ENCODE results near the gene SAMMSON. TPM values are rescaled to one million over a fixed set of nuclear protein-coding genes. Genes with fewer than 3 reads are reported as not detected.

SAMMSON gene
- total RNA-seq, 1 experiment from 2014 or later = not detected

- ATAC-seq (no peak), DNase-seq (ENCODE audit: low read depth, low spot score) (no peak)
- H3K4me3 ChIP-seq (ENCODE audit: low read depth in 2 of 2, low read length in 2 of 2) = no peak overlapping the region
- H3K4me1 ChIP-seq (ENCODE audit: control insufficient read depth, insufficient read depth, low read length) = no peaks in the 10 kb centered on the region
- no peaks in the 10 kb centered on the region for H3K27me3 ChIP-seq (ENCODE audit: control insufficient read depth, insufficient read depth, low read length)
- no peak for TF ChIP-seq TCF7L2 (IDR thresholded peaks at IDR 0.05; ENCODE audit: low read depth, low read length)
- TF ChIP-seq REST (IDR thresholded peaks at IDR 0.05; ENCODE audit: insufficient read depth in 1 of 2, low read depth in 2 of 2, low read length in 1 of 2) = no peak
- TF ChIP-seq POLR2AphosphoS5 (IDR thresholded peaks at IDR 0.05; ENCODE audit: low read depth, low read length) = no peak
- TF ChIP-seq SIN3A (IDR thresholded peaks at IDR 0.05; ENCODE audit: borderline replicate concordance, insufficient read depth, low read depth, low read length) = no peak
- TF ChIP-seq, protein P1, sequence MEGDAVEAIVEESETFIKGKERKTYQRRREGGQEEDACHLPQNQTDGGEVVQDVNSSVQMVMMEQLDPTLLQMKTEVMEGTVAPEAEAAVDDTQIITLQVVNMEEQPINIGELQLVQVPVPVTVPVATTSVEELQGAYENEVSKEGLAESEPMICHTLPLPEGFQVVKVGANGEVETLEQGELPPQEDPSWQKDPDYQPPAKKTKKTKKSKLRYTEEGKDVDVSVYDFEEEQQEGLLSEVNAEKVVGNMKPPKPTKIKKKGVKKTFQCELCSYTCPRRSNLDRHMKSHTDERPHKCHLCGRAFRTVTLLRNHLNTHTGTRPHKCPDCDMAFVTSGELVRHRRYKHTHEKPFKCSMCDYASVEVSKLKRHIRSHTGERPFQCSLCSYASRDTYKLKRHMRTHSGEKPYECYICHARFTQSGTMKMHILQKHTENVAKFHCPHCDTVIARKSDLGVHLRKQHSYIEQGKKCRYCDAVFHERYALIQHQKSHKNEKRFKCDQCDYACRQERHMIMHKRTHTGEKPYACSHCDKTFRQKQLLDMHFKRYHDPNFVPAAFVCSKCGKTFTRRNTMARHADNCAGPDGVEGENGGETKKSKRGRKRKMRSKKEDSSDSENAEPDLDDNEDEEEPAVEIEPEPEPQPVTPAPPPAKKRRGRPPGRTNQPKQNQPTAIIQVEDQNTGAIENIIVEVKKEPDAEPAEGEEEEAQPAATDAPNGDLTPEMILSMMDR (IDR thresholded peaks at IDR 0.05) = no peak
- no peaks in the 10 kb centered on the region for H3K9me3 ChIP-seq (ENCODE audit: control insufficient read depth, insufficient read depth, low read depth, low read length)
- no TSS peak for BruUV-seq (replicated peaks)
- no peak overlapping the region for H3K27ac ChIP-seq (ENCODE audit: low read length)
- CTCF ChIA-PET = no interaction called here
- POLR2A ChIA-PET = no interaction called here
- intact Hi-C loops (cut with micrococcal nuclease; ENCODE audit: unreplicated experiment) (no loop called here), in situ Hi-C loops (cut with HindIII; ENCODE audit: low pct_unique_long_range_greater_than_20kb, low sequenced_read_pairs) (no loop called here)
- no peaks in the 10 kb centered on the region for H3K36me3 ChIP-seq (ENCODE audit: control insufficient read depth, insufficient read depth, low read length)
These were observed 14.3 kb upstream of the SAMMSON start for GRCh38 chr3:69985266-69985665.

- DNase-seq (ENCODE audit: low read depth, low spot score) = no peak
- no peak for ATAC-seq
- intact Hi-C loops (cut with micrococcal nuclease; ENCODE audit: unreplicated experiment) (no loop called here), in situ Hi-C loops (cut with HindIII; ENCODE audit: low pct_unique_long_range_greater_than_20kb, low sequenced_read_pairs) (no loop called here)
- Histone ChIP-seq H3K36me3 (ENCODE audit: control insufficient read depth, insufficient read depth, low read length) (no peaks in the 10 kb centered on the region), H3K27ac (ENCODE audit: low read length) (no peak overlapping the region), H3K27me3 (ENCODE audit: control insufficient read depth, insufficient read depth, low read length) (no peaks in the 10 kb centered on the region), H3K4me3 (ENCODE audit: low read depth in 2 of 2, low read length in 2 of 2) (no peak overlapping the region), H3K9me3 (ENCODE audit: control insufficient read depth, insufficient read depth, low read depth, low read length) (no peaks in the 10 kb centered on the region), H3K4me1 (ENCODE audit: control insufficient read depth, insufficient read depth, low read length) (no peaks in the 10 kb centered on the region)
- CTCF ChIA-PET = no interaction called here
- TF ChIP-seq TCF7L2 (IDR thresholded peaks at IDR 0.05; ENCODE audit: low read depth, low read length) (no peak), POLR2AphosphoS5 (IDR thresholded peaks at IDR 0.05; ENCODE audit: low read depth, low read length) (no peak), SIN3A (IDR thresholded peaks at IDR 0.05; ENCODE audit: borderline replicate concordance, insufficient read depth, low read depth, low read length) (no peak), REST (IDR thresholded peaks at IDR 0.05; ENCODE audit: insufficient read depth in 1 of 2, low read depth in 2 of 2, low read length in 1 of 2) (no peak)
- TF ChIP-seq, protein P1 (IDR thresholded peaks at IDR 0.05) = no peak
- POLR2A ChIA-PET = interaction anchor here (0.5 kb wide), 1 partner anchor 25 kb away, joined by 3 read pairs; no protein-coding TSS in a partner anchor
- no TSS peak for BruUV-seq (replicated peaks)
These were observed 13.1 kb upstream of the SAMMSON start for GRCh38 chr3:69986419-69986818.
